Calu3 (cell line): ENCODE data around the gene FANCI. TPM values are rescaled to one million over a fixed set of nuclear protein-coding genes. Genes with fewer than 3 reads are reported as not detected.

Experiments
- Bru-seq: library from RNA; stranded (reverse); fragments of 400-500 nt; gene quantifications from one replicate; lab custom pipeline; 2021; lab: Mats Ljungman, UMichigan
- BruChase-seq, 2 experiments: library from RNA; stranded (reverse); fragments of 400-500 nt; gene quantifications; one replicate each; lab custom pipeline; 2021; lab: Mats Ljungman, UMichigan
- BruUV-seq: library from RNA; stranded (reverse); fragments of 400-500 nt; replicated peaks from 2 replicates; lab custom pipeline; 2021; lab: Mats Ljungman, UMichigan
- CTCF ChIA-PET: fragments of 300-600 bp; sonication (Branson Sonifier 250); formaldehyde crosslinking; loops from one replicate; lab custom pipeline; 2022; ENCODE audit warnings: antibody characterized with exemption; lab: Charles Lee
- DNase-seq: peaks from one replicate; pipeline ENCODE4 v3.0.0; 2022
- H3K27ac Mint-ChIP-seq: one replicate; pipeline ENCODE4 v1.8.0; 2022; ENCODE audit warnings: mixed read lengths; ENCODE audit not compliant: unreplicated experiment
- H3K27me3 Mint-ChIP-seq: one replicate; pipeline ENCODE4 v1.8.0; 2022; ENCODE audit warnings: mixed read lengths; ENCODE audit not compliant: unreplicated experiment
- H3K36me3 Mint-ChIP-seq: one replicate; pipeline ENCODE4 v1.8.0; 2022; ENCODE audit warnings: mild to moderate bottlenecking, moderate library complexity, mixed read lengths; ENCODE audit not compliant: insufficient read depth, unreplicated experiment
- H3K4me1 Mint-ChIP-seq: one replicate; pipeline ENCODE4 v1.8.0; 2022; ENCODE audit warnings: mild to moderate bottlenecking, low read depth, mixed read lengths; ENCODE audit not compliant: unreplicated experiment
- H3K4me3 Mint-ChIP-seq: one replicate; pipeline ENCODE4 v1.8.0; 2022; ENCODE audit warnings: mild to moderate bottlenecking, low read depth, moderate library complexity, mixed read lengths; ENCODE audit not compliant: unreplicated experiment
- H3K9me3 Mint-ChIP-seq: one replicate; pipeline ENCODE4 v1.8.0; 2022; ENCODE audit warnings: low read depth, mixed read lengths; ENCODE audit not compliant: unreplicated experiment
- intact Hi-C: fragments of 100-400 bp; cut with micrococcal nuclease; formaldehyde crosslinking; loops from one replicate; pipeline ENCODE4 v1.10.0; 2022; ENCODE audit not compliant: unreplicated experiment
- long read RNA-seq: library from polyadenylated mRNA; stranded (forward); transcript quantifications from one replicate; pipeline ENCODE4 v2.0.0, GENCODE V29; 2022
- total RNA-seq: library from RNA; stranded (reverse); gene quantifications from 2 replicates; pipeline ENCODE4 v1.2.3, GENCODE V29; 2022
- TF ChIP-seq, protein P1 (sequence below): fragments of 200-600 bp; IDR thresholded peaks from one replicate; pipeline ENCODE4 v1.8.0; 2022; ENCODE audit warnings: antibody characterized with exemption; ENCODE audit not compliant: unreplicated experiment

FANCI gene
- total RNA-seq: 138 and 140 TPM in 2 replicates
- percentile 94 among the genes with signal in this experiment for Bru-seq, nascent RNA
- percentile 89 among the genes with signal in this experiment for BruChase-seq, experiment 1, labeled RNA remaining after a 6-hour chase
- percentile 93 among the genes with signal in this experiment for BruChase-seq, experiment 2, labeled RNA remaining after a 2-hour chase
- long read RNA-seq, full-length matches to known transcripts: 14 of 113 reads
- long read RNA-seq, partial matches to known transcripts: 14 of 113 reads
- long read RNA-seq, other reads (novel, unspliced or antisense): 85 of 113 reads

DNA sequence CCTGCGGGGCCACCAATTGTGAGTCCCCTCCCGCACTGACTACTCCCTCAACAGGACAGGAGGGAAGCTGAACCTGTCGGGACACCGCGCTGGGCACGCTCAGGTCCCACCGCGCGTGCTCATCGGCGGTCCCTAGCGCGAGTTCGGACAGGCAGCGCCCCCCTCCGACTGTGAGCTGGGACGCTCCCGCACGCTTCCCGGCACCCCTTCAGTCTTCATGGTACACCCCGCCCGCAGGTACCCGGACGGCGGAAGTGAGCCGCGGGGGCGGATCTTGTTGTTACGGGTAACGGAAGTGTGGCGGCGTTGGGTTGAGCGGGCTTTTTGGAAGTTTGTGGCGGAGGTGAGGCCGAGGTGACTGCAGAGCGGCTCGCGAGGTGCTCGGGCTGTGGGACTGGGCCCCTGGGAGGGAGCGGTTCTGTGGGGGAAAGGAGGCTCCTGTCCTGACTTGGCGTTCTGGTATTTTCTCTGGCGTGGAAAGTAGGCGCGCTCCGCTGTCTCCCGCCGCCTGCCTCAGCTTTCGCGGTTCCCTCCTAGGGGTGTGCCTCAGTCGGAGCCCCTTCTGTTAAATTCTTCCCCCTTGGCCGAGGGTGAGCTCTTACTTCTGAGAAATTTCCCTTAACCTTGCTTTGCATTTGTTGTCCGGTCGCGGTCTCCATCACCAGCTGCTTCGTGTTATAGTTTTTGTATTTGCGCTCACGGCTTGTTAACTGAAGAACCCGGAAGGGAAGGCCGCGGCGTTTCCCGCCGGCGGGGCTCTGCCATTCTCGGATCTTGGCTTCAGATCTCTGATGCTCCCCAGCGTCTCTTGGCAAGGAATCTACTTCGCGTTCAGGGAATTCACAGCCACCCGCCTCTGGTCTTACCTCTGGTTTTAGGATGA lies at the start of gene FANCI:
TSS of gene FANCI (plus strand) at position 289 of the 883 bp plus-strand sequence. CDS start 3,669 bp downstream, outside the sequence.
- DNase-seq: peak; percentile 98
- Mint-ChIP-seq H3K4me3 (peak within 1 kb of the TSS; percentile 91), H3K36me3 (peaks cover 37% of the 10 kb centered on the region), H3K4me1 (peaks cover 29% of the 10 kb centered on the region), H3K9me3 (no peaks in the 10 kb centered on the region), H3K27me3 (peaks cover 29% of the 10 kb centered on the region), H3K27ac (peak within 1 kb of the TSS; percentile 79)
- TF ChIP-seq, protein P1, sequence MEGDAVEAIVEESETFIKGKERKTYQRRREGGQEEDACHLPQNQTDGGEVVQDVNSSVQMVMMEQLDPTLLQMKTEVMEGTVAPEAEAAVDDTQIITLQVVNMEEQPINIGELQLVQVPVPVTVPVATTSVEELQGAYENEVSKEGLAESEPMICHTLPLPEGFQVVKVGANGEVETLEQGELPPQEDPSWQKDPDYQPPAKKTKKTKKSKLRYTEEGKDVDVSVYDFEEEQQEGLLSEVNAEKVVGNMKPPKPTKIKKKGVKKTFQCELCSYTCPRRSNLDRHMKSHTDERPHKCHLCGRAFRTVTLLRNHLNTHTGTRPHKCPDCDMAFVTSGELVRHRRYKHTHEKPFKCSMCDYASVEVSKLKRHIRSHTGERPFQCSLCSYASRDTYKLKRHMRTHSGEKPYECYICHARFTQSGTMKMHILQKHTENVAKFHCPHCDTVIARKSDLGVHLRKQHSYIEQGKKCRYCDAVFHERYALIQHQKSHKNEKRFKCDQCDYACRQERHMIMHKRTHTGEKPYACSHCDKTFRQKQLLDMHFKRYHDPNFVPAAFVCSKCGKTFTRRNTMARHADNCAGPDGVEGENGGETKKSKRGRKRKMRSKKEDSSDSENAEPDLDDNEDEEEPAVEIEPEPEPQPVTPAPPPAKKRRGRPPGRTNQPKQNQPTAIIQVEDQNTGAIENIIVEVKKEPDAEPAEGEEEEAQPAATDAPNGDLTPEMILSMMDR: no peak
- CTCF ChIA-PET: interaction anchor here (0.6 to 3.0 kb wide), 5 partner anchors 38 to 339 kb away, joined by 3 to 28 read pairs (median 4); partner anchors contain the start of gene TICRR
- TSS peak; percentile 52 for BruUV-seq
- intact Hi-C loops: loop anchor here (1.0 kb wide), 2 partner anchors 38 to 350 kb away; no protein-coding TSS in a partner anchor

DNA sequence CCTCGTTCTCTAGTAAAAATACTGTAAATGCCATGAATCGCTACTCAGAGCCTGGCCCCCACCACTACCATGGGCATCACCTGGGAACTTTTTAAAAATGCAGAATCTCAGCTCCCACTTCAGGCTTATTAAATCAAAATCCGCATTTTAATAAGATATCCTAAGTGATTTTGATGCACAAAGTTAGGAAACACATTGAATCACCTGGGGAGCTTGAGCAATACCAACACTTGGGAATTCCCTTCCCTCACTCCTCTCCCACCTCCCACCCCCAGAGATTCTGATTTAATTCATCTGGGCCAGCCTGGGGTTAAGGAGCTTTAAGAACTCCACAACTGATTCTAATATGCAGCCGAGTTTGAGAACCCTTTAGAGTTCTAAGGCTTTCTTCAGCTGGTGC lies 49.2 kb upstream of the FANCI start:
- H3K4me1 Mint-ChIP-seq: peaks cover 23% of the 10 kb centered on the region
- CTCF ChIA-PET: no interaction called here
- DNase-seq: no peak
- no TSS peak for BruUV-seq
- H3K27ac Mint-ChIP-seq: no peak overlapping the region
- H3K4me3 Mint-ChIP-seq: no peak overlapping the region
- peaks cover 56% of the 10 kb centered on the region for H3K36me3 Mint-ChIP-seq
- TF ChIP-seq, protein P1: no peak
- intact Hi-C loops: no loop called here
- no peaks in the 10 kb centered on the region for H3K27me3 Mint-ChIP-seq
- H3K9me3 Mint-ChIP-seq: no peaks in the 10 kb centered on the region

DNA sequence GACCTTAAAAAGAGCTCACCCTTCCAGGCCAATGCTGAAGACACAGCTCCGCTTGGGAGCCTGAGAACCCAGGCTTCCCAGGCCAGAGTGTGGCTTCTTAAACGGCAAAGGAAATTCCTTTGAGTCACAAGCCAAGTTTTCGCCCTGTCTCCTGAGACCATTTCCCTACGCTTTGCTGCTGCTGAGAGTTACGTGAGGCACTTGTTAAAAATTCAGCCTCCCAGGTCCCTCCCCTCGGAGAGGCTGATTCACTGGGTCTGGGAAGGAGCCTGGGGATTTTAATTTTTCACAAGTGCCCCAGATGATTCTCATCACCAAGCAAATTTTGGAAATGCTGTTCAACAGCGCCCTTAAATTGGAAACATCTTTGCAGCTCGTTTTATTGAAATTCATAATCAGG lies 47.9 kb upstream of the FANCI start:
- H3K9me3 Mint-ChIP-seq: no peaks in the 10 kb centered on the region
- no peak overlapping the region for H3K4me3 Mint-ChIP-seq
- BruUV-seq: no TSS peak
- no peak for DNase-seq
- intact Hi-C loops: no loop called here
- H3K27ac Mint-ChIP-seq: no peak overlapping the region
- no peaks in the 10 kb centered on the region for H3K27me3 Mint-ChIP-seq
- CTCF ChIA-PET: interaction anchor here (1.2 kb wide), 1 partner anchor 11 kb away, joined by 4 read pairs; no protein-coding TSS in a partner anchor
- H3K4me1 Mint-ChIP-seq: peaks cover 23% of the 10 kb centered on the region
- TF ChIP-seq, protein P1: no peak
- H3K36me3 Mint-ChIP-seq: peaks cover 65% of the 10 kb centered on the region

DNA sequence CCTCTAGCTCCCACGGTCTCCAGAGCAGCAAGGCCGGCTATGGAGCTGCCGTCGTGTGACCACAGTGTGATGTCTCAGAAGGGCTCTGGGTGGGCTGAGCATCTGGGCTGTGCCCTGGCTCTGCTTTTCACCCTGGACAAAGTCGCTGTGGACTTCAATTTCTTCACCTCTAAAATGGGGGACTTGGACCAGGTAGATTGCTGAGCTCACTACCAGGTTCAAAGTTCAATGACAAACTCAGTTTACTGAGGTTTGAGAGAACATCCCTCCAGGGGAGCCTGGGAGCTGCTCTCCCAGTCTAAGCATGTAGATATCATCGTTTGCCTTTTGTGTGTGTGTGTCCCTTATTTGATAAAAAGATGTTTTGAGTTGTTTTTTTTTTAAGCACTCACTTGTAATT lies 47.5 kb upstream of the FANCI start:
- BruUV-seq: no TSS peak
- Mint-ChIP-seq H3K4me1 (peaks cover 23% of the 10 kb centered on the region), H3K27me3 (no peaks in the 10 kb centered on the region), H3K4me3 (no peak overlapping the region), H3K27ac (no peak overlapping the region), H3K36me3 (peaks cover 64% of the 10 kb centered on the region), H3K9me3 (no peaks in the 10 kb centered on the region)
- TF ChIP-seq, protein P1: no peak
- no peak for DNase-seq
- intact Hi-C loops: no loop called here
- CTCF ChIA-PET: interaction anchor here (1.2 kb wide), 1 partner anchor 11 kb away, joined by 4 read pairs; no protein-coding TSS in a partner anchor
